Vagina (tissue), 2 donors: Measurements from ENCODE around the gene RUVBL2.

Experiments used
- CTCF ChIP-seq, 3 experiments: fragments of 450-650 bp in 2 of 3; fragments of 200-600 bp in 1 of 3; sonication (generic) in 1 of 3; IDR thresholded peaks; one replicate each; pipeline ENCODE4 v1.5.1; 2017 to 2019; ENCODE audit warnings: antibody characterized with exemption in 3 of 3, mild to moderate bottlenecking in 2 of 3, moderate library complexity in 2 of 3
- POLR2A ChIP-seq, 2 donors: fragments of 450-650 bp; IDR thresholded peaks; one replicate each; pipeline ENCODE4 v1.6.1; 2017; ENCODE audit warnings: antibody characterized with exemption in 2 of 2, mild to moderate bottlenecking in 2 of 2, moderate library complexity in 2 of 2
- POLR2AphosphoS5 ChIP-seq, 2 donors: sonication (generic); formaldehyde crosslinking; IDR thresholded peaks; one replicate each; pipeline ENCODE4 v1.9.0; 2017; ENCODE audit warnings: antibody characterized with exemption in 2 of 2, mild to moderate bottlenecking in 2 of 2, low read depth in 1 of 2; ENCODE audit not compliant: insufficient read depth in 1 of 2

GRCh38 chr19:49061000-49061399, 67.3 kb downstream of the RUVBL2 start:
- TF ChIP-seq CTCF (IDR thresholded peaks at IDR 0.05) (no peak), POLR2A (IDR thresholded peaks at IDR 0.05) (no peak), POLR2AphosphoS5 (IDR thresholded peaks at IDR 0.05; ENCODE audit: insufficient read depth in 1 of 2, low read depth in 1 of 2) (no peak)
